Measurements from ENCODE around the gene FCHO2. TPM values are rescaled to one million over a fixed set of nuclear protein-coding genes. Genes with fewer than 3 reads are reported as not detected.
A peak's percentile ranks its signal among the peaks of the same experiment; 100 is the strongest.

The FCHO2 gene
- total and polyA plus RNA-seq, 2 experiments from 2014 or later = 13.5 to 18.6 TPM

DNA sequence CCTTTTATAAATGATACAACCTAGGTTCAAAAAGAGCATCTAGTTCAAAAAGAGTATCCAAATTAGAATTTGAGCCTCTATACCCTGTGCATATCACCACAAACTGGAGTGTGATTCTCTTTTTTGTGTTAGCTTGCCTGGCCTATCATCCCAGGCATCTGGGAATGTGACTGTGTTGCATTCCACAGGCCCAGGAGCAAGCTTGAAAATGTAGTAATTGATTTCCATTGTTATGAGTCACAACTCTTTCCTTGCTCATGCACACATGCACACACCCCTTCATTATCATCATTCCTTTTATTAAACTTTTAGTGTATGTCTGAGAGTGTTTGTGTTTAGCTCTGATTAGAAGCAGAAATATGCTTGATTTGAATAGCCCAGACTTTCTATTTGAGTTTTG lies 75.2 kb downstream of the FCHO2 start:
- Histone ChIP-seq H4K20me1 (ENCODE audit: insufficient read depth) (no peaks in the 10 kb centered on the region), H3K36me3 (ENCODE audit: low read depth) (peaks cover 11% of the 10 kb centered on the region), H3K4me2 (ENCODE audit: unreplicated experiment) (peak overlapping the region; percentile 74), H3K79me2 (ENCODE audit: insufficient read depth) (peaks cover 6% of the 10 kb centered on the region; the same call in 1 of the 2 replicates), H3F3A (ENCODE audit: insufficient read depth) (peaks cover 32% of the 10 kb centered on the region), H3K9me2 (ENCODE audit: insufficient read depth) (no peaks in the 10 kb centered on the region; the same call in 1 of the 2 replicates), H3K4me1 (ENCODE audit: insufficient read depth) (peaks cover 37% of the 10 kb centered on the region), H2AFZ (no peak overlapping the region), H3K27ac (peak overlapping the region; percentile 64), H3K27me3 (replicated peaks; ENCODE audit: insufficient read depth) (no peaks in the 10 kb centered on the region), H3K4me3 (peak overlapping the region; percentile 56), H3K9me3 (ENCODE audit: low read depth) (no peaks in the 10 kb centered on the region), H3K9ac (peak overlapping the region; percentile 43)
- DNase-seq = peak; percentile 94
- in situ Hi-C loops (cut with MboI) = no loop called here
- TF ChIP-seq EZH2phosphoT487 (IDR thresholded peaks at IDR 0.05; ENCODE audit: insufficient read depth, low read depth) = no peak
- no peak for TF ChIP-seq EZH2 (IDR thresholded peaks at IDR 0.05; ENCODE audit: insufficient read depth, poor library complexity, severe bottlenecking)

- Histone ChIP-seq H4K20me1 (ENCODE audit: insufficient read depth) (no peaks in the 10 kb centered on the region), H3K4me1 (ENCODE audit: insufficient read depth) (peaks cover 37% of the 10 kb centered on the region), H3F3A (ENCODE audit: insufficient read depth) (peaks cover 32% of the 10 kb centered on the region), H2AFZ (no peak overlapping the region), H3K36me3 (ENCODE audit: low read depth) (0 out of 2 replicates have a peak, but pooled peaks cover 8% of the 10 kb centered on the region), H3K79me2 (ENCODE audit: insufficient read depth) (peaks cover 6% of the 10 kb centered on the region; the same call in 1 of the 2 replicates), H3K4me2 (ENCODE audit: unreplicated experiment) (peak overlapping the region; percentile 74), H3K9ac (peak overlapping the region; percentile 43), H3K4me3 (peak overlapping the region; percentile 56), H3K27me3 (replicated peaks; ENCODE audit: insufficient read depth) (no peaks in the 10 kb centered on the region), H3K27ac (peak overlapping the region; percentile 64), H3K9me2 (ENCODE audit: insufficient read depth) (no peaks in the 10 kb centered on the region; the same call in 1 of the 2 replicates), H3K9me3 (ENCODE audit: low read depth) (no peaks in the 10 kb centered on the region)
- WGBS, 2 experiments (ENCODE audit: low coverage in 1 of 2, low lambda C conversion rate in 2 of 2, missing lambda C conversion rate in 2 of 2) = 3 to 4% methylated on average over 2 of the region's 2 CpGs
- TF ChIP-seq EZH2 (IDR thresholded peaks at IDR 0.05; ENCODE audit: insufficient read depth, poor library complexity, severe bottlenecking) (no peak), EZH2phosphoT487 (IDR thresholded peaks at IDR 0.05; ENCODE audit: insufficient read depth, low read depth) (no peak)
- in situ Hi-C loops (cut with MboI) = no loop called here
- DNase-seq = peak; percentile 84
Measured at GRCh38 chr5:73031839-73032238, 76.0 kb downstream of the FCHO2 start.

DNA sequence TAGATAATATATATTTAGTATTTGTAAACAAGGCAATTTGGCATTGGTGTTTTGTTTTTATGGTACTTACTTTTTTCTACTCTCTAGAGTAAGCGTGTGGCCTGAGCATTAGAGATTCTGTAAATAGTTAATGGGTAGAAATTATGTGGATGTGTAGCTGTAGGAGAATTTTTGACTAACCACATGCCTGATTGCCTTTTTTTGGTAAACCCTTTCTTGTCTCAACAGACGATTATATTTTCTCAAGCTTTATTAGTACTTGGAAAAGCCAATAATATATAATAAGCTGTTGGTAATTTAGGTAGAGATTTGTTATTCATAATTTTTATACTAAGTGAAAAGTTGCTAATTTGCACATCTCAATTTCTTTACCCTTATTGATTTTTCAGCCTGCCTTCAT lies 76.8 kb downstream of the FCHO2 start:
- DNase-seq = no peak
- Histone ChIP-seq H3K36me3 (ENCODE audit: low read depth) (0 out of 2 replicates have a peak, but pooled peaks cover 8% of the 10 kb centered on the region), H3K9me3 (ENCODE audit: low read depth) (no peaks in the 10 kb centered on the region)

GRCh38 chr5:73037545-73037944 lies 81.7 kb downstream of the FCHO2 start:
- Histone ChIP-seq H3K9me3 (ENCODE audit: low read depth) (no peaks in the 10 kb centered on the region), H2AFZ (no peak overlapping the region), H3K4me2 (ENCODE audit: unreplicated experiment) (no peak overlapping the region), H3F3A (ENCODE audit: insufficient read depth) (no peaks in the 10 kb centered on the region), H4K20me1 (ENCODE audit: insufficient read depth) (no peaks in the 10 kb centered on the region), H3K4me1 (ENCODE audit: insufficient read depth) (no peaks in the 10 kb centered on the region), H3K79me2 (ENCODE audit: insufficient read depth) (peaks cover 6% of the 10 kb centered on the region; the same call in 1 of the 2 replicates), H3K4me3 (no peak overlapping the region), H3K27me3 (replicated peaks; ENCODE audit: insufficient read depth) (no peaks in the 10 kb centered on the region), H3K27ac (no peak overlapping the region), H3K36me3 (ENCODE audit: low read depth) (peaks cover 21% of the 10 kb centered on the region; the same call in 1 of the 2 replicates), H3K9ac (no peak overlapping the region), H3K9me2 (ENCODE audit: insufficient read depth) (no peaks in the 10 kb centered on the region; the same call in 1 of the 2 replicates)
- no peak for DNase-seq
- 98% methylated on average over 5 of the region's 5 CpGs for WGBS, 2 experiments (ENCODE audit: low coverage in 1 of 2, low lambda C conversion rate in 2 of 2, missing lambda C conversion rate in 2 of 2)
- no peak for TF ChIP-seq EZH2phosphoT487 (IDR thresholded peaks at IDR 0.05; ENCODE audit: insufficient read depth, low read depth)
- TF ChIP-seq EZH2 (IDR thresholded peaks at IDR 0.05; ENCODE audit: insufficient read depth, poor library complexity, severe bottlenecking) = no peak
- in situ Hi-C loops (cut with MboI) = no loop called here

More for the DNA sequence above, 76.8 kb downstream of the FCHO2 start:
- Histone ChIP-seq H3K79me2 (ENCODE audit: insufficient read depth) (peaks cover 6% of the 10 kb centered on the region; the same call in 1 of the 2 replicates), H3F3A (ENCODE audit: insufficient read depth) (peaks cover 32% of the 10 kb centered on the region), H3K27ac (no peak overlapping the region), H3K9me2 (ENCODE audit: insufficient read depth) (no peaks in the 10 kb centered on the region; the same call in 1 of the 2 replicates), H4K20me1 (ENCODE audit: insufficient read depth) (no peaks in the 10 kb centered on the region), H3K4me2 (ENCODE audit: unreplicated experiment) (no peak overlapping the region), H3K27me3 (replicated peaks; ENCODE audit: insufficient read depth) (no peaks in the 10 kb centered on the region), H3K9ac (no peak overlapping the region), H2AFZ (no peak overlapping the region), H3K4me3 (no peak overlapping the region), H3K4me1 (ENCODE audit: insufficient read depth) (peaks cover 37% of the 10 kb centered on the region)
- TF ChIP-seq EZH2phosphoT487 (IDR thresholded peaks at IDR 0.05; ENCODE audit: insufficient read depth, low read depth) (no peak), EZH2 (IDR thresholded peaks at IDR 0.05; ENCODE audit: insufficient read depth, poor library complexity, severe bottlenecking) (no peak)
- WGBS, 2 experiments (ENCODE audit: low coverage in 1 of 2, low lambda C conversion rate in 2 of 2, missing lambda C conversion rate in 2 of 2) = 94 to 97% methylated on average over 2 of the region's 2 CpGs
- in situ Hi-C loops (cut with MboI) = no loop called here

DNA sequence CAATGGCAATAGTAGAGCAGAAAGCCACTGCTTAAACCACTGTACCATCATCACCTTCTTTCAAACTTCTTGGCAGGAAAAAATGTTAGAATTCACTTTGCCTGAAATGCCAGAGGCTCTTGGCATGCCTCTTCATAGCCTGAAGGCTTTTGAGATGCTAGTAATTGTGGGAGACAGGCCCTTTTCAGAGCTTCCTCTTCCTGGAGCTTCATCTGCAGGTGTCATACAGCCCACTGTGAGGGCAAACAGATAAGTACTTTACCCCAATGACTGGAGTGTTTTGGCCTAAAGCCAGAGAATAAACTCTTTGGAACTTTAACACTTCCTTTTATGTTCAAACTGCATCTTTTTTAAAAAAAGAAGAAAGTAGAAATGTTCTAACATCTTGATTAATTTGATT lies 83.2 kb downstream of the FCHO2 start:
- DNase-seq = peak; percentile 16

More for the DNA sequence above, 83.2 kb downstream of the FCHO2 start:
- Histone ChIP-seq H3F3A (ENCODE audit: insufficient read depth) (no peaks in the 10 kb centered on the region), H3K9ac (no peak overlapping the region), H3K9me3 (ENCODE audit: low read depth) (no peaks in the 10 kb centered on the region), H3K79me2 (ENCODE audit: insufficient read depth) (no peaks in the 10 kb centered on the region), H3K4me1 (ENCODE audit: insufficient read depth) (no peaks in the 10 kb centered on the region), H2AFZ (no peak overlapping the region), H3K4me2 (ENCODE audit: unreplicated experiment) (no peak overlapping the region), H3K27me3 (replicated peaks; ENCODE audit: insufficient read depth) (no peaks in the 10 kb centered on the region), H4K20me1 (ENCODE audit: insufficient read depth) (no peaks in the 10 kb centered on the region), H3K9me2 (ENCODE audit: insufficient read depth) (no peaks in the 10 kb centered on the region), H3K36me3 (ENCODE audit: low read depth) (peaks cover 21% of the 10 kb centered on the region; the same call in 1 of the 2 replicates), H3K4me3 (no peak overlapping the region), H3K27ac (no peak overlapping the region)
- TF ChIP-seq EZH2 (IDR thresholded peaks at IDR 0.05; ENCODE audit: insufficient read depth, poor library complexity, severe bottlenecking) = no peak
- no peak for TF ChIP-seq EZH2phosphoT487 (IDR thresholded peaks at IDR 0.05; ENCODE audit: insufficient read depth, low read depth)
- in situ Hi-C loops (cut with MboI) = no loop called here

All from GM23248 (cell line).